CD14-positive monocyte (primary cell): ENCODE data around the gene CCDC117. TPM values are rescaled to one million over a fixed set of nuclear protein-coding genes. Genes with fewer than 3 reads are reported as not detected.

Experiments used
- DNase-seq, 3 donors: peaks; one replicate each; pipeline ENCODE4 v3.0.0-alpha.2; 2011 to 2022
- H2AFZ ChIP-seq: 2 replicates; pipeline ENCODE4 v1.6.0; 2012; ENCODE audit warnings: mild to moderate bottlenecking, low read depth, low read length, inconsistent platforms; ENCODE audit not compliant: insufficient read depth, poor library complexity, severe bottlenecking
- H3K27ac ChIP-seq, 2 donors: 1 replicate in 1 of 2; 2 replicates in 1 of 2; pipeline ENCODE4 v1.5.1; 2012 to 2013; ENCODE audit warnings: low read length in 2 of 2, control low read depth in 1 of 2, inconsistent platforms in 1 of 2, low read depth in 1 of 2, mild to moderate bottlenecking in 1 of 2
- H3K27me3 ChIP-seq, 2 donors: one replicate each; pipeline versions ENCODE4 v1.6.0 to v1.6.1; 2011 to 2013; ENCODE audit warnings: low read length in 2 of 2; ENCODE audit not compliant: control insufficient read depth in 2 of 2, insufficient read depth in 2 of 2
- H3K36me3 ChIP-seq, 2 donors: replicated peaks in 1 of 2; 1 replicate in 1 of 2; 2 replicates in 1 of 2; pipeline versions ENCODE4 v1.5.1 to v1.6.1; 2012 to 2013; ENCODE audit warnings: low read length in 2 of 2, control low read depth in 1 of 2, inconsistent platforms in 1 of 2, mild to moderate bottlenecking in 1 of 2; ENCODE audit not compliant: insufficient read depth in 2 of 2, control insufficient read depth in 1 of 2
- H3K4me1 ChIP-seq, 2 donors: 1 replicate in 1 of 2; 2 replicates in 1 of 2; pipeline versions ENCODE4 v1.5.1 to v1.6.1; 2012 to 2013; ENCODE audit warnings: low read length in 2 of 2, control low read depth in 1 of 2, inconsistent platforms in 1 of 2, mild to moderate bottlenecking in 1 of 2, moderate library complexity in 1 of 2; ENCODE audit not compliant: insufficient read depth in 2 of 2, control insufficient read depth in 1 of 2
- H3K4me2 ChIP-seq: replicated peaks from 2 replicates; pipeline ENCODE3; 2012; ENCODE audit warnings: low read length, moderate library complexity, mild to moderate bottlenecking; ENCODE audit not compliant: poor library complexity, severe bottlenecking; ENCODE audit errors: extremely low read depth
- H3K4me3 ChIP-seq, 3 experiments: fragments of 200-600 bp in 1 of 3; sonication (generic) in 1 of 3; replicated peaks in 1 of 3; 1 replicate in 2 of 3; 2 replicates in 1 of 3; pipeline ENCODE4 v1.5.1; 2011 to 2013; ENCODE audit warnings: low read length in 3 of 3, mild to moderate bottlenecking in 3 of 3, control low read depth in 2 of 3, low read depth in 2 of 3, inconsistent platforms in 1 of 3, moderate library complexity in 1 of 3
- H3K79me2 ChIP-seq: 2 replicates; pipeline ENCODE4 v1.6.0; 2012; ENCODE audit warnings: mild to moderate bottlenecking, control low read depth, inconsistent platforms, low read length, moderate library complexity; ENCODE audit not compliant: insufficient read depth
- H3K9ac ChIP-seq: 2 replicates; pipeline ENCODE4 v1.6.0; 2017; ENCODE audit warnings: low read length, mild to moderate bottlenecking; ENCODE audit not compliant: insufficient read depth, poor library complexity, severe bottlenecking
- H3K9me3 ChIP-seq, 2 donors: replicated peaks in 1 of 2; 1 replicate in 1 of 2; 2 replicates in 1 of 2; pipeline versions ENCODE4 v1.5.1 to v1.6.1; 2012 to 2013; ENCODE audit warnings: low read length in 2 of 2, control low read depth in 1 of 2; ENCODE audit not compliant: control insufficient read depth in 1 of 2, insufficient read depth in 1 of 2
- H4K20me1 ChIP-seq: 2 replicates; pipeline ENCODE4 v1.6.0; 2012; ENCODE audit warnings: mild to moderate bottlenecking, low read length, control low read depth, moderate library complexity; ENCODE audit not compliant: insufficient read depth
- H3K27ac Mint-ChIP-seq, 7 donors: one replicate each; pipeline ENCODE4 v1.8.0; 2020; ENCODE audit warnings: mild to moderate bottlenecking in 7 of 7, mixed read lengths in 7 of 7, moderate library complexity in 6 of 7, inconsistent platforms in 2 of 7
- H3K27me3 Mint-ChIP-seq, 3 donors: one replicate each; pipeline ENCODE4 v1.8.0; 2021 to 2022; ENCODE audit warnings: low read depth in 3 of 3, mild to moderate bottlenecking in 3 of 3, mixed read lengths in 3 of 3, moderate library complexity in 3 of 3, inconsistent platforms in 1 of 3
- H3K36me3 Mint-ChIP-seq, 2 donors: one replicate each; pipeline ENCODE4 v1.8.0; 2020; ENCODE audit warnings: mixed read lengths in 2 of 2, inconsistent platforms in 1 of 2, mild to moderate bottlenecking in 1 of 2
- H3K4me1 Mint-ChIP-seq: one replicate; pipeline ENCODE4 v1.8.0; 2020; ENCODE audit warnings: mild to moderate bottlenecking, mixed read lengths
- H3K4me3 Mint-ChIP-seq, 2 donors: one replicate each; pipeline ENCODE4 v1.8.0; 2020; ENCODE audit warnings: mild to moderate bottlenecking in 2 of 2, mixed read lengths in 2 of 2, moderate library complexity in 1 of 2
- H3K9me3 Mint-ChIP-seq, 7 donors: one replicate each; pipeline ENCODE4 v1.8.0; 2020 to 2022; ENCODE audit warnings: mixed read lengths in 7 of 7, mild to moderate bottlenecking in 6 of 7, moderate library complexity in 6 of 7, inconsistent platforms in 2 of 7
- WGBS: methylation state at CpG from one replicate; pipeline ENCODE4 v1.1.5; 2013; ENCODE audit warnings: missing lambda C conversion rate; ENCODE audit not compliant: insufficient coverage; 5-methylcytosine and 5-hydroxymethylcytosine counted together
- intact Hi-C, 2 donors: fragments of 100-400 bp; cut with micrococcal nuclease; formaldehyde crosslinking; loops; one replicate each; pipeline versions ENCODE4 v1.15.0 to v1.15.1; 2023
- polyA plus RNA-seq, 3 donors: library from polyadenylated mRNA; depleted of rRNA in 1 of 3; unstranded in 2 of 3; stranded (reverse) in 1 of 3; fragments of 300-500 nt in 2 of 3; fragments of >200 nt in 1 of 3; fragmentation: Illumina TruSeq in 2 of 3; gene quantifications; 1 replicate in 2 of 3; 2 replicates in 1 of 3; pipeline ENCODE4 v1.2.3, GENCODE V29; 2012 to 2021
- TF ChIP-seq, protein P1 (sequence below): fragments of 200-600 bp; IDR thresholded peaks from one replicate; pipeline ENCODE4 v1.8.0; 2022; ENCODE audit warnings: antibody characterized with exemption, mild to moderate bottlenecking

Gene CCDC117
- polyA plus RNA-seq, 3 donors = 6.8 to 12.6 (median 10.3) TPM

DNA sequence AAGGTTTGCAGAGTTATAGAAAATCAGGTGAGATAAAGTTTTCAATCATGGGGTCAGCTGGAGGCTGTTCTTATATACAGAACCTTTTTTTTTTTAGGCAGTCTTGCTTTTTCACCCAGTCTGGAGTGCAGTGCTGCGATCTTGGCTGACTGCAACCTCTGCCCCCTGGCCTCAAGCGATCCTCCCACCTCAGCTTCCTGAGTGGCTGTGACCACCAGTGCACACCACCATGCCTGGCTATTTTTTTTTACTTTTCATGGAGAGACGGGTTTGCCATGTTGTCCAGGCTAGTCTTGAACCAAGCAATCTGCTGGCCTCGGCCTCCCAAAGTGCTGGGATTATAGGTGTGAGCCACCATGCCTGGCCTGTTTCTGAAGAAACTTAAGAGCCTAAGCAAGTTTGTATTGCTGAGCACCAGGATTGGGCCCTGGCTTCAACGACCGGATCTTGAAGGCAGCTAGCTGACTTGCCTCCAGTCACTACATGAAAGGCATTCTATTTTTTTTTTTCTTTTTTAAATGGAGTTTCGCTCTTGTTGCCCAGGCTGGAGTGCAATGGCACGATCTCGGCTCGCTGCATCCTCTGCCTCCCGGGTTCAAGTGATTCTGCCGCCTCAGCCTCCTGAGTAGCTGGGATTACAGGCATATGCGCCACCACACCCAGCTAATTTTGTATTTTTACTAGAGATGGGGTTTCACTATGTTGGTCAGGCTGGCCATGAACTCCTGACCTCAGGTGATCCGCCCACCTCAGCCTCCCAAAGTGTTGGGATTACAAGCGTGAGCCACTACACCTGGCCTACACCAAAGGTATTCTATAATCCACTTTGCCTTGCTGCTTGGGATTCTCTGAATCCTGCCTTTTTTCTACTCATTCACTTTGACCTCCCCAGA is 20.2 kb downstream of the CCDC117 start:
- H3K4me1 ChIP-seq = peaks cover 3 to 6% of the 10 kb centered on the region in 2 donors

DNA sequence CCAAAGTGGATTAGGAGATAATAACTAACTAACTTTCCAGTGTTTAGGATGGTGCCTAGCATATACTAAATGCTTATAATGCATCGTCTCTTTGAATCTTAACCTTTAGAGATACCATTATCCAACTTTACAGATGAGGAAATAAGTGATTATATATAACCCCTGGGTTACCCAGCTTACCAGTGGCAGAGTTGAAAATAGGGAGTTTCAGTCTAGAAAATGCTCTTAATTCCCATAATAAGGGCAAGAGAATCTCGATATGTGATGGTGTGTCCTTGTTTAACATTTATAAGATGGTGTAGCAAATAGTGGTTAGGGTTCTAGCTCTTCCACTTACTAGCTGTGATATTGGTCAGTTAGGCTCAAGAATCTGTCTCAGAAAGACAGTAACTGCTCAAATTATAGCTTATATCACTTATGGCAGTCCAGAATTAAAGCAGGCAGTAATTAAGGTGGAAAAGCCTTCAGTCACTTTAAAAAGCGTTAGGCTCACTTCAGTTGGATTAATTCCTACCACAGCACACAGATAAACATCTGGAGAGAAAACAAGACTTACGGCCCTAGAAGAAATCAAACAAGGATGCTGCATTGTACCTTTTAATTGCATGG is 21.6 kb downstream of the CCDC117 start:
- Histone ChIP-seq H3K4me2 (no peak overlapping the region), H3K9ac (no peak overlapping the region), H3K79me2 (peaks cover 53% of the 10 kb centered on the region), H3K9me3 (no peaks in the 10 kb centered on the region), H2AFZ (no peak overlapping the region), H3K36me3 (peaks cover 46 to 51% of the 10 kb centered on the region in 2 donors), H3K27ac (peak overlapping the region in 1 of 2 donors; percentile 17), H3K4me1 (peaks cover 15 to 20% of the 10 kb centered on the region in 2 donors), H3K27me3 (no peaks in the 10 kb centered on the region), H3K4me3 (no peak overlapping the region), H4K20me1 (peaks cover 80% of the 10 kb centered on the region)
- intact Hi-C loops = loop anchor here (5.0 to 10.0 kb wide), 2 partner anchors 33 to 91 kb away; partner anchors contain the start of gene ZNRF3 (in 1 of the 2)
- Mint-ChIP-seq H3K27ac (peak overlapping the region in 4 of 7 donors; percentile 28 to 64 (median 30)), H3K9me3 (no peaks in the 10 kb centered on the region), H3K36me3 (peaks cover 46 to 64% of the 10 kb centered on the region in 2 donors), H3K4me3 (no peak overlapping the region), H3K4me1 (peaks cover 49% of the 10 kb centered on the region), H3K27me3 (no peaks in the 10 kb centered on the region)
- no CpG with 5 or more reads among the region's 4 CpGs for WGBS
- TF ChIP-seq, protein P1, sequence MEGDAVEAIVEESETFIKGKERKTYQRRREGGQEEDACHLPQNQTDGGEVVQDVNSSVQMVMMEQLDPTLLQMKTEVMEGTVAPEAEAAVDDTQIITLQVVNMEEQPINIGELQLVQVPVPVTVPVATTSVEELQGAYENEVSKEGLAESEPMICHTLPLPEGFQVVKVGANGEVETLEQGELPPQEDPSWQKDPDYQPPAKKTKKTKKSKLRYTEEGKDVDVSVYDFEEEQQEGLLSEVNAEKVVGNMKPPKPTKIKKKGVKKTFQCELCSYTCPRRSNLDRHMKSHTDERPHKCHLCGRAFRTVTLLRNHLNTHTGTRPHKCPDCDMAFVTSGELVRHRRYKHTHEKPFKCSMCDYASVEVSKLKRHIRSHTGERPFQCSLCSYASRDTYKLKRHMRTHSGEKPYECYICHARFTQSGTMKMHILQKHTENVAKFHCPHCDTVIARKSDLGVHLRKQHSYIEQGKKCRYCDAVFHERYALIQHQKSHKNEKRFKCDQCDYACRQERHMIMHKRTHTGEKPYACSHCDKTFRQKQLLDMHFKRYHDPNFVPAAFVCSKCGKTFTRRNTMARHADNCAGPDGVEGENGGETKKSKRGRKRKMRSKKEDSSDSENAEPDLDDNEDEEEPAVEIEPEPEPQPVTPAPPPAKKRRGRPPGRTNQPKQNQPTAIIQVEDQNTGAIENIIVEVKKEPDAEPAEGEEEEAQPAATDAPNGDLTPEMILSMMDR = no peak
- no peak for DNase-seq

More for the DNA sequence above, 20.2 kb downstream of the CCDC117 start:
- Histone ChIP-seq H3K36me3 (peaks cover 49 to 58% of the 10 kb centered on the region in 2 donors), H3K4me2 (no peak overlapping the region), H3K27me3 (no peaks in the 10 kb centered on the region), H3K79me2 (peaks cover 43% of the 10 kb centered on the region), H3K4me3 (no peak overlapping the region), H3K9me3 (no peaks in the 10 kb centered on the region), H3K27ac (peak overlapping the region in 1 of 2 donors; percentile 48), H3K9ac (no peak overlapping the region), H2AFZ (no peak overlapping the region), H4K20me1 (peaks cover 73% of the 10 kb centered on the region)
- no peaks in the 10 kb centered on the region for H3K9me3 Mint-ChIP-seq
- peaks cover 35% of the 10 kb centered on the region for H3K4me1 Mint-ChIP-seq
- TF ChIP-seq, protein P1 = no peak
- 68% methylated on average over 13 of the region's 15 CpGs for WGBS
- peaks cover 45 to 64% of the 10 kb centered on the region in 2 donors for H3K36me3 Mint-ChIP-seq
- H3K4me3 Mint-ChIP-seq = no peak overlapping the region
- intact Hi-C loops = loop anchor here (5.0 to 10.0 kb wide), 2 partner anchors 35 to 92 kb away; partner anchors contain the start of gene ZNRF3 (in 1 of the 2)
- H3K27me3 Mint-ChIP-seq = no peaks in the 10 kb centered on the region
- H3K27ac Mint-ChIP-seq = peak overlapping the region in 4 of 7 donors; percentile 45 to 78 (median 64)
- no peak for DNase-seq
